DOHH2 (cell line): ENCODE measurements around the gene GIPC3.

Experiments
- H3F3A ChIP-seq: fragments of 200-600 bp; sonication (generic), shearing (Covaris generic); 2 replicates; pipeline ENCODE4 v1.6.0; 2016; ENCODE audit warnings: antibody characterized with exemption, mild to moderate bottlenecking; ENCODE audit not compliant: control insufficient read depth, insufficient read depth
- H3K27ac ChIP-seq: fragments of 200-600 bp; sonication (generic); 2 replicates; pipeline ENCODE4 v1.5.1; 2014; ENCODE audit warnings: low read depth, mild to moderate bottlenecking, low read length, moderate library complexity
- H3K27me3 ChIP-seq: fragments of 200-600 bp; sonication (generic); 2 replicates; pipeline ENCODE4 v1.6.1; 2014; ENCODE audit warnings: mild to moderate bottlenecking, low read length, mixed read lengths; ENCODE audit not compliant: control insufficient read depth
- H3K36me3 ChIP-seq: fragments of 200-600 bp; sonication (generic); 2 replicates; pipeline ENCODE4 v1.6.1; 2014; ENCODE audit warnings: mild to moderate bottlenecking, low read length, moderate library complexity, mixed read lengths; ENCODE audit not compliant: control insufficient read depth
- H3K4me1 ChIP-seq: fragments of 200-600 bp; sonication (generic); 2 replicates; pipeline ENCODE4 v1.6.1; 2014; ENCODE audit warnings: mild to moderate bottlenecking, low read length, mixed read lengths; ENCODE audit not compliant: control insufficient read depth
- H3K4me2 ChIP-seq: fragments of 200-600 bp; sonication (generic); 2 replicates; pipeline ENCODE4 v1.6.0; 2014; ENCODE audit warnings: mild to moderate bottlenecking, low read length, moderate library complexity
- H3K4me3 ChIP-seq: fragments of 200-600 bp; sonication (generic); 2 replicates; pipeline ENCODE4 v1.5.1; 2014; ENCODE audit warnings: mild to moderate bottlenecking, low read length, mixed read lengths
- H3K79me2 ChIP-seq: fragments of 200-600 bp; sonication (generic); 2 replicates; pipeline ENCODE4 v1.6.1; 2014; ENCODE audit warnings: mild to moderate bottlenecking, low read length, mixed read lengths; ENCODE audit not compliant: control insufficient read depth
- H3K9me2 ChIP-seq: fragments of 200-600 bp; sonication (generic); replicated peaks from 2 replicates; pipeline ENCODE4 v1.6.1; 2014; ENCODE audit warnings: mild to moderate bottlenecking, low read length, mixed read lengths; ENCODE audit not compliant: control insufficient read depth
- H3K9me3 ChIP-seq: fragments of 200-600 bp; sonication (generic); 2 replicates; pipeline ENCODE4 v1.6.1; 2014; ENCODE audit warnings: antibody characterized with exemption, low read length, mixed read lengths; ENCODE audit not compliant: control insufficient read depth, insufficient read depth
- H4K20me1 ChIP-seq: fragments of 200-600 bp; sonication (generic); 2 replicates; pipeline ENCODE4 v1.6.0; 2014; ENCODE audit warnings: low read depth, mild to moderate bottlenecking, antibody characterized with exemption, low read length, moderate library complexity; ENCODE audit not compliant: control insufficient read depth, insufficient read depth
- EZH2phosphoT487 ChIP-seq: fragments of 200-600 bp; sonication (generic); IDR thresholded peaks from 2 replicates; pipeline ENCODE4 v1.6.1; 2017; ENCODE audit warnings: borderline replicate concordance, mild to moderate bottlenecking, antibody characterized with exemption, low read length, moderate library complexity, mixed read lengths
- TF ChIP-seq, protein P1 (sequence below): fragments of 200-600 bp; sonication (generic); IDR thresholded peaks from one replicate; pipeline ENCODE4 v1.5.1; 2014; ENCODE audit warnings: antibody characterized with exemption, mild to moderate bottlenecking, low read depth, low read length; ENCODE audit not compliant: poor library complexity, severe bottlenecking

The GIPC3 gene

DNA sequence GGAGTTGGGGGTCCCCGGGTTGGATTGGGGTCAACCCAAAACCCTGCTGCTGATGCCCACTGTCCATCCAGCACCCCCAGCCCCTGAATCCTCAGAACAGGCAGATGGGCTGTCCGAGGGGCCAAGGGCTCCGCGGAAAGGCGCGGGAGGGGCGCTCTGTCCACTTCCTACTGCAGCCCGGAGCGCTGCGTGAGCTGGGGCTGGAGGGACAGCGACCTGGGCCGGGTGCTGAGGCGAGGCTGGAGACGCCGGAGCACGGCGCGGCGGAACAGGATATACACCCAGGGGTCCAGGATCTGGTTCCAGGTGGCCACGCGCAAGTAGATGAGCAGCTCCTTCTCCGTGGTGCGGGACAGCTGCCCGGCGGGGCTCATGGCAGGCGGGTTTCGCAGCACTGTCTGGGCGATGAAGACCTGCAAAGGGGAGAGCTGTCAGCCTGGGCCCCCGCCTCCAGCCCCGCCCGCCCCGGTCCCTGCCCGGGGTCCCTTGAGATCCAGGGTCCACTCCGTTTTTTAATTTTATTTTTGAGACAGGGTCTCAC is 10.3 kb downstream of the GIPC3 start:
- no peaks in the 10 kb centered on the region for H4K20me1 ChIP-seq
- no peak overlapping the region for H3K27ac ChIP-seq
- H3K4me1 ChIP-seq = peaks cover 2% of the 10 kb centered on the region; the same call in 1 of the 2 replicates
- H3K79me2 ChIP-seq = no peaks in the 10 kb centered on the region
- H3K27me3 ChIP-seq = no peaks in the 10 kb centered on the region
- H3K4me3 ChIP-seq = no peak overlapping the region
- no peaks in the 10 kb centered on the region for H3K9me2 ChIP-seq
- TF ChIP-seq, protein P1, sequence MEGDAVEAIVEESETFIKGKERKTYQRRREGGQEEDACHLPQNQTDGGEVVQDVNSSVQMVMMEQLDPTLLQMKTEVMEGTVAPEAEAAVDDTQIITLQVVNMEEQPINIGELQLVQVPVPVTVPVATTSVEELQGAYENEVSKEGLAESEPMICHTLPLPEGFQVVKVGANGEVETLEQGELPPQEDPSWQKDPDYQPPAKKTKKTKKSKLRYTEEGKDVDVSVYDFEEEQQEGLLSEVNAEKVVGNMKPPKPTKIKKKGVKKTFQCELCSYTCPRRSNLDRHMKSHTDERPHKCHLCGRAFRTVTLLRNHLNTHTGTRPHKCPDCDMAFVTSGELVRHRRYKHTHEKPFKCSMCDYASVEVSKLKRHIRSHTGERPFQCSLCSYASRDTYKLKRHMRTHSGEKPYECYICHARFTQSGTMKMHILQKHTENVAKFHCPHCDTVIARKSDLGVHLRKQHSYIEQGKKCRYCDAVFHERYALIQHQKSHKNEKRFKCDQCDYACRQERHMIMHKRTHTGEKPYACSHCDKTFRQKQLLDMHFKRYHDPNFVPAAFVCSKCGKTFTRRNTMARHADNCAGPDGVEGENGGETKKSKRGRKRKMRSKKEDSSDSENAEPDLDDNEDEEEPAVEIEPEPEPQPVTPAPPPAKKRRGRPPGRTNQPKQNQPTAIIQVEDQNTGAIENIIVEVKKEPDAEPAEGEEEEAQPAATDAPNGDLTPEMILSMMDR = no peak
- no peak for TF ChIP-seq EZH2phosphoT487
- H3F3A ChIP-seq = no peaks in the 10 kb centered on the region
- H3K4me2 ChIP-seq = no peak overlapping the region
- peaks cover 17% of the 10 kb centered on the region; the same call in 1 of the 2 replicates for H3K9me3 ChIP-seq
- H3K36me3 ChIP-seq = no peaks in the 10 kb centered on the region

DNA sequence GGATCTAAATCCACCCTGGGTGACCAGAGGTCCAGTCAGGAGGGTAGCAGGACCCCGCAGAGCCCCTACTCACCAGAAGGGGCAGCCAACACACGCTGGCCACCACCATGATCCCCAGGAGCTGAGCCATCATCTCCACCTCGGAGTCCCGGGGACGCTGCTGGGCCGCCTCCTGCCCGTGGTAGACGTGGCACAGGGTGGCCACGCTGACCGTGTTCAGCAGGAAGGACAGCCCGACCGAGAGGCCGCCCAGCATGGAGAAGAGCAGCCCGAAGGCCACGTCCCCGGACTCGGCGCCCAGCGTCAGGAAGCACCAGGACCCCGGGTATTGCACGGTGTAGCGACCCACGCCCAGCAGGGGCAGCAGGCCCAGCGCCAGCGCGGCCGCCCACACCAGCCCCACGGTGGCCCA is 14.5 kb downstream of the GIPC3 start:
- H3K36me3 ChIP-seq = no peaks in the 10 kb centered on the region

DNA sequence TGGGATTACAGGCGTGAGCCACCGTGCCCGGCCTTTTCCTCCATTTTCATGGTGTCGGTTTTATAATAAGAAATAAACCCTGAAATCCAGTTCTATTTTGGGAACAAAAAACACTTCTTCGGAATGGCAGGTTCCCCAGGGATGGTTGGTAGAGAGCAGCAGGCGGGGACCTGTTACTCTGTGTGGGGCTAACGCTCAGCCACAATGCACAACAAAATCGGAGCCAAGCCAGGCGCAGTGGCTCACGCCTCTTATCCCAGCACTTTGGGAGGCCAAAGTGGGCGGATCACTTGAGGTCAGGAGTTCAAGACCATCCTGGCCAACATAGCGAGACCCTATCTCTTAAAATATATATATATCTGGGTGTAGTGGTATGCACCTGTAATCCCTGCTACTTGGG is 15.7 kb downstream of the GIPC3 start:
- no peaks in the 10 kb centered on the region for H4K20me1 ChIP-seq
- peaks cover 19% of the 10 kb centered on the region for H3K4me1 ChIP-seq

More for the DNA sequence above, 14.5 kb downstream of the GIPC3 start:
- Histone ChIP-seq H3K4me1 (peaks cover 6% of the 10 kb centered on the region), H3K4me2 (no peak overlapping the region), H3K27ac (no peak overlapping the region), H3K4me3 (no peak overlapping the region), H4K20me1 (no peaks in the 10 kb centered on the region), H3F3A (no peaks in the 10 kb centered on the region), H3K27me3 (no peaks in the 10 kb centered on the region; the same call in 1 of the 2 replicates), H3K9me2 (no peaks in the 10 kb centered on the region), H3K79me2 (no peaks in the 10 kb centered on the region), H3K9me3 (no peaks in the 10 kb centered on the region)
- TF ChIP-seq EZH2phosphoT487 = no peak
- TF ChIP-seq, protein P1 = no peak

More for the DNA sequence above, 15.7 kb downstream of the GIPC3 start:
- H3F3A ChIP-seq = no peaks in the 10 kb centered on the region
- TF ChIP-seq, protein P1 = no peak
- TF ChIP-seq EZH2phosphoT487 = no peak
- no peak overlapping the region for H3K4me2 ChIP-seq
- no peaks in the 10 kb centered on the region for H3K9me3 ChIP-seq
- no peaks in the 10 kb centered on the region for H3K9me2 ChIP-seq
- peaks cover 11% of the 10 kb centered on the region for H3K27me3 ChIP-seq
- no peak overlapping the region for H3K27ac ChIP-seq
- H3K36me3 ChIP-seq = no peaks in the 10 kb centered on the region
- no peaks in the 10 kb centered on the region for H3K79me2 ChIP-seq
- H3K4me3 ChIP-seq = no peak overlapping the region
